NCI-H2107 (cell line): ENCODE results near the gene HLTF.
A peak's percentile ranks its signal among the peaks of the same experiment; 100 is the strongest.

Experiments used
- DNase-seq: peaks from one replicate; lab custom pipeline; 2025; lab: John Stamatoyannopoulos, UW

The HLTF gene

DNA sequence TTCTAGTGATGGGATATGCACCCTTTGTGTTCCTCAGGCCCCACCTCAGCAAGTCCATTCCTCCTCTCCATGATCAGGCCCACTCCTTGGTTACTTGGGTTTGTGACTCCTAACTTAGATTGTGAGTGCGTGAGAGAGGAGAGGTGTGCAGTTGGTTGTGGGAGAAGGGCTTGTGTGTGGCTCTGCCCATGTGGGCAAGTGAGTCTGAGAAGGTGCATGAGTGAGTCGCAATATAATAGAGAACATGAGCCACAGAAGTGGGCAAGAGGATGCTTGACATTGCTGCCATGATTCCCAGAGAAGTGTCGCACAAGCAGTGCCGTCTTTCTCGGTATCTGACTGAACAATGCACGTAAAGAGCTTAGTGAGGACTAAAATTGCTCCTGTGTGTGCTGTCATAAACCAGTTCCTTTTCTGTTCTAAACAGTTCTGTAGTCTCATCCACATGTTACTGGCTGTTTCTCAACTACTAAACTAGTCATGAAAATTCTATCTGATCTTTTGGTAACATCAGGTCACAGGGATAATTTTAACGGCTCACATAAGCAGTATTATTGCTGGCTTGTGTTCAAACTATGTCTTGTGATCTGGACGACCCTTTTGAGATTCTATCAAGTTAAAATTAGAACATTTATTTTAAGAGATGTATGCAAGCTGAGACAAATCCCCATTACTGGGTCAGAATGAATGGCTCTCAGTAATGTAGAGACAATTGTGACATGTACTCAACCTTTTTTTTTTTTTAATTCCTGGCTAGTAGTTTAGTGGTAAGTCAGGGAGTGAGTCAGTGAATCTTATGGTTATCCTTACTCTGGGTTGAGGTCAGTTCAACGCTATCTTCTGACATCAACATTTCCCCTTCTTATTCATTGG lies 69.4 kb downstream of the HLTF start:
- DNase-seq, result no peak

DNA sequence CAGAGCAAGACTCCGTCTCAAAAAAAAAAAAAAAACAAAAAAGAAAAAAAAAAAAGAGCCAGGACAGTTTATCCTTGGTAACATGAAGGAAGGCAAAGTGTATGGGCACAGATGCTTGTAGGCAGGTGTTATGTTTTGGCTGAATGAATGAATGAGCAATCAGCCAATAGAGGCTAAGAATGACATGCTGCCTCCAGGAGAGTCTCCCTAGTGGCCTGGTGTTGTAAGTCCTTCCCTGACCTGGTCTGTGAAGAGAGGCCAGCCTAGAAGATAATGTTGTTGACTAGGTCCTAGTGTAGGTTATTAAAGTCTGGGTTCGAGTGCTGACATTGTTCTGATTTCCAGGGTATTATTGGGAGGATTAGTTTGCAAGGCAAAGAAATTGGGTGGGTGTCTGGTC lies 70.1 kb downstream of the HLTF start:
- DNase-seq, result no peak

DNA sequence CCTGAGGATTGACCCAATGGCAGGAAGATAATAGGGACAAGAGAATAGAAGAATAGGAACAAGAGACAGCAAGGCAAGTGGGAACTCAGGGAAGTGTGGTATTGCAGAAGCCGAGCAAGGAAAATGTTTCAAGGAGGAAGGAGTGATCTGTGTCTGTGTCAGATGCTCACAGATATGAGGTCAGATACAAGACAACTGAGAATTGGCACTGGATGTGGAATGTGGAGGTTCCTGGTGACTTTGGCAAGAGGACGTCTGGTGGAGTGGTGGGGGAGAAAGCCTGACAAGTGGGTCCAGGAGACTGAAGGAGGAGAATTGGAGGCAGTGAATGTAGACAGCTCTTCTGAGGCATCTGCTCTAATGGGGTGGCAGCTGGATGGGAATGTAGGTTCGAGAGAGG lies 70.9 kb downstream of the HLTF start:
- no peak for DNase-seq

DNA sequence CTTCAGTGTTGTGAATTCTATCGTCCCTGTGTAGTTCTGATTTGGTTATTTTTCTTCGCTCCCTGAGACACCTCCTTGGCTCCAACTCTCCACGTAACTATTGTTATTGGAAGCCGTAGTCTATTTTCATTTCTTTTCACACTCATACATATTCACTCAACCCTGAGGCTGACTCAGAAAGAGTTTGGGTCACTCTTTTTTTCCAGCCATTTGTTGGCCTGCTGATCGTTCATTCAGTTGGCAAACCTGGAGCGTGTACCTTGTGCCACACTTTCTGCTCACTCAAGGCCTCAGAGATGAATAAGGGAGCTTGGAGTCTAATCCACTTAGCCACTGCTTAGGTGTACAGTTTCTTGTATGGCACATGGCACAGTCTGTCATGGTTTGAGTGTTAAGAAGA lies 72.6 kb downstream of the HLTF start:
- no peak for DNase-seq

DNA sequence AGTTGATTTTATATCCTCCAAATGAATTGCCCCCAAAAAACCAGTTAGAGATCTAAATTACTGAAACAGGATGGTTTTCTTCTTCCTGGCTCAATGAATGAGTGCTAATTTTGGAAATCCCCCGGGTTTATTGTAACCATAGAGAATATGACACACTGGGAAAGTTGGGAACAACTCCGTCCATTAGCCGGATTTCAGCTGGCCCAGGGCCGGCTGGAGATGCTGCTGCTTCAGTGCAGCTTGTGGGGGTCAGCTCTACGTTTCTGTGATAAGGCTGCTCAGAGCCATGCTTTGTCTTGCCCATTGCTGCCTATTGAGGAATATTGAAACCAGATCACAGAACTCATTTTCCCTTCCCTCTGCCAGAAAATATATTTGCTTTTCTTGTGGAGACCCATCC lies 74.7 kb downstream of the HLTF start:
- no peak for DNase-seq

DNA sequence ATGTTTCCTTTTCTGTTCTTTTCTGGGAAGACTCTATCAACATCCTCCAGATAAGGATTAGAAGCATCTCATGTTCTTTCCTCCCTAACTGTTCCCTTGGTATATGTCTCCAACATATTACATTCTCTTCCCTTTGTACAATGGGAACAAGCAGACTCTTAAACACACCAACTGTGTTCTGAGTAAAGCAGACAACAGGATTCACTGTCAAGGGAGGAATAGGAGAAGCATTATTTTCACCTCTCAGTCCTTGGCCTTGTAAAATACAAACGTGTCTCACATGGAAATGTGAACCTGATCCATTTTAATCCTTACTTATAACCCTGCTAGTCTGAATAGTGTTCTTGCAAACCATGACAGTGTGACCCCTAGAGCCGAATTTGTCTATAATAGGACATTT lies 75.4 kb downstream of the HLTF start:
- no peak for DNase-seq

DNA sequence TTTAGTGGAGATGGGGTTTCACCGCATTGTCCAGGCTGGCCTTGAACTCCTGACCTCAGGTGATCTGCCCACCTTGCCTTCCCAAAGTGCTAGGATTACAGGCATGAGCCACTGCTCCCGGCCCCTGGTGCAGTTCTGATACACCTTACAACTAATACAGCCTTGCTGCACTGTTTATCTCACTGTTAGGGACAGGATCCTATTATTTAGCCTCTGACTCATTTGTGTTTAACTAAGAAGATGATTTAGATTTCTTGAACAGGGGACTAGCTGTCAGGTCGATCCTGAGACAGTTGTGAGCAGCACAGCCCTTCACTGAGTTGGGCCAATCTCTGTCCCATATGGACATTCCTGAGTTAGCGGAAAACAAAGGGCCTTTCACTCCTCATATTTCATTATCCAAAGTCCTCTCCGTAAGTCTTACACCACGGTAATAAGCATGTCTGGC lies 75.8 kb downstream of the HLTF start:
- DNase-seq, result no peak

DNA sequence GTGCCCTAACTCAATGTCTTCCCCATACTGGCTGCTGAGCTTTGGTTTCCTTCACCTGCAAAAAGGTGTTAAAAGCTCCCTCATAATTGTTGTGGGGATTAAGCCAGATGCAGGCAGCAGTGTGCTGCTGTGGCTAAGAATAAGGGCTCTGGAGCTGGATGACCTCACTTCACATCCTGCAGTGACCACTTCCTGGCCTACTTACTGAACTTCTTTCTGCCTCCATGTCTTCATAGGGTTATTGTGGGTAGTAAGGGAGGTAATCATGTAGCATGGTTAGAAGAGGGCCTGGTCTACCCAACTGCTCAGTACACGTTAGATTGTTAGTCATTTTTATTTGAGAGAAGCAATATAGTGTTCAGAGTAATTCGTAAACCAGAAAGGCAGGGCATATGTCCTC lies 76.6 kb downstream of the HLTF start:
- DNase-seq, result no peak

DNA sequence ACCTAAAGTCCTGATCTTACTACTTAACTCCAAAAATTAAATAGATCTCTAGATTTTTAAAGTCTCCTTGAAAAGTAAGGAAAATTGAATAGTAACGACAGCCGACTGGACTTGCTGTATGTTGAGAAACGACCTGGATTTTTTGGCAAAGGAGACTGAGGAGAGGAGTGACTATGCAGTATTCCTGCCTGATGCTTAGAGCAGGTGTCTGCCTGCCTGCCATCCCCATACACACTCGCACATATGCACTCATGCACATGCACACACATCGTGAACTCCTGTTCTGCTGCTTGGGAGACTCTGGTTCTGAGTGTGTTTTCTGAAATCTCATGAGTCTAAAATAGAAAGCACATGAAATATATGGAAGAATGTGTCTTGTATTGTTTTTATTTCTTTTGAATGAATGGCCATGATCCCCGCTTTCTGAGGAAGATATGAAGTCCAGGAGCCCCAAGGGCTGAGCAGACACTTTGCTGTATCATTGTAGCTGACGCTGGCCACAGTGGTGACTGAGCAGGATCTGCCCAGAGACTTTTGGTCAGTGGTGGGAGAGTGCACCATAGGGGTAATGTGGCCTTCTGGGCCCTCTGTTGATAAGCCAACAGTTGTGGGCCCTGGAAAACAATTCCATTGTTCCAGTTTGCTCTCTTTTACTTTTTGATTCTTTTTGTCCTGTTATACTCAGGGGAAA lies 78.6 kb downstream of the HLTF start:
- DNase-seq, result no peak

DNA sequence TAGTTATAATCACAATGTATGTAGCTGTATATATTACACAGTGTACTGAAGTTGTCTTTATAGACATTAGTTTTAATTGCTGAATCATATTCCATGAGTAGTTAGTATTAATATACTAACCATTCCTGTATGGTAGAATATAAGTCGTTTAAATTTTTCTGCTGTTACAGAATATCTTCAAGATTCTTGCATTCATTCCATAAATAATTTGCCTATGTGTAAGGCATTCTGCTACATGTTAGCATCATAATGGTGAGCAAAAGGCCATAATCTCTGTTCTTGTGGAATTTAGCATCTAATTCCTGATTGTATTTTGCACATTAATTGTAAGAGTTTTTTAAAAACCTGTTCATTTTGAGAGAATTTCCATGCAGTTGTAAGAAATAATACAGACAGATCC lies 80.9 kb downstream of the HLTF start:
- DNase-seq, result no peak

DNA sequence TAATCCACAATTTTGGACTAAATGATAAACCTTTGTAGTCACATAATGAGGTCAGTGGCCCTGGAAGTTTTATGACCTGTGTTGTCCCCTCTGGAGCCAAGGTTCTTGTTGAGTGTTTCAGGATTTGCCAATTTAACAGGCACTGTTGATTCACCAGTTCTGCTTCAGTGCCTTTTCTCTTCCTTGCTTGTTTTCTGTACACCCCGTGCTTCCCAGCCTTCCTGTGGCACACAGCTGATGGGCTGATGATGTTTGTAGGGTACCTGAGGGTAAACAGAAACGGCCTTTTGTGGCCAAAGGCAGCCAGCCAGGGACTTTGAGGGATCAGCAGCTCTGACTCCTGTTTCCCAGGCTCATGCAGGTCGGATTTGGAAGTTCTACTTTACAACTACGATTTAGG lies 81.7 kb downstream of the HLTF start:
- DNase-seq, result peak; percentile 20

DNA sequence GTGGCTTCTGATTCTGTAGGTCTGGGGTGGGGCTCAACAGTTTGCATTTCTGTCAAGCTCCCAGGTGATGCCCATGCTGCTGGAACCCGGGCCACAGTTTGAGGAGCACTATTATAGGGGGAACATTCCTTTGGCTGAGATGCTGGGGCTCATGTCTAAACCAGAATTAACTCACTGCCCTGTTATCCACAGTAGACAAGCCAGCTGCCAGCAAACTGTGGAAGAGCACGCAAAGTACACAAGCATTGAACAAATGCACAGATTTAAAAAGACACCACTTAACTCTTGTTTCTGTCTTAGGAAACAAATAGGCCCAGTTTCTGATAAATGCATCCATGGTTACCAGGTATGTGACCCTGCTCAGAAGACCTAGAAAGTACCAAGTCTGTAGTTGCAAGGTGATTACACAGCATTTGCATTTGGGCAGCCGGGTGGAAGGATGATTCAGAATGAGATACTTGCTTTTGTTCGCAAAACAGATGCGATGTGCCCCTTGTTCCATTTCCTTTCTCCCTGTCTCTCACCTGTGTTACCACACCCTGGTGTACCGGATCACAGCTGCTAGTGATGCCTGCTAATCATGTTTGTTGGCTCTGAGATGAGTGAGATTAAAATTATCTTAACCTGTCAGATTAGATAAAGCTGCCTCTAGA lies 82.6 kb downstream of the HLTF start:
- DNase-seq, result no peak

DNA sequence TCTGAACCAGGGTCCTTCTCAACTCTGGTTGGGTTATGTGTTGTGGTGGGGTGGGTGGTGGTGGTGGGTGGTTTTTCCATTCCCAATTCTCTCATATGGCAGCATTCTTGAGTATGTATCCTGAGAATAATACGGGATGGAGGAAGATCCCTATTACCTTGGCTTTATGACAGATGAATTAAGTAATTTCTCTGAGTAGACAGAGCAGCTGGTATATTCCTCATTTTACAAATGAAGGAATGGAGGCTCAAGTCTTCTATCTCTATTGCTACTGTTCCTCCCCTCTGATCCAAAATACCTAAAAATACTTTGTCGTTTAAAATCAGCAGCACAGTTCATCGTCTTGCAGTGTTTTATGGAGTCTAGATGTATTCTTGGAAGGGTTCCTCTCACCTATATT lies 84.6 kb downstream of the HLTF start:
- no peak for DNase-seq

DNA sequence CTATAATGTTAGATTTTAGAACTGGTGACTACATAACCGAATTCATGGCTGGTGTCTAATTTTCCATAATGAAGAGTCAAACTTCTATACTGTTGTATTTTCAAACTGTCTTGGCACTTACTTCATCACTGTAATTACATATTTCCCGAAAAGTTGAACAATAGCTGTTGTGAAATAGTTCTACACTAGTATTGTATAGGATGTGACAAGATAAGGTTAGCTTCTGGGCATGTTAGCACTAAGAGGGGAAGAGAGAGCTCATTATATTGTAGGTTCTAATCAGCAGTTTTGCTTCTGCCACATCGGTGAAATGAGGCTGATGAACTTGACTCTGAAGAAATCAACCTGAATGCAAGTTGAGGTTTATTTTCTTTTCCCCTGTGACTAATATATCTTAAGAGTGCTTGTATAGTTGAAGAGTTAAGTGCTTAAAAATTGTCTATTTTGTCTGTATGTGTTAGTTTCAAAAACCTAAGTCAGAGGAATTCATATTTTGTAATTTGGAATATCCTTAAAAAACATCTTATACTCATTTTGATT lies 86.1 kb downstream of the HLTF start:
- no peak for DNase-seq

DNA sequence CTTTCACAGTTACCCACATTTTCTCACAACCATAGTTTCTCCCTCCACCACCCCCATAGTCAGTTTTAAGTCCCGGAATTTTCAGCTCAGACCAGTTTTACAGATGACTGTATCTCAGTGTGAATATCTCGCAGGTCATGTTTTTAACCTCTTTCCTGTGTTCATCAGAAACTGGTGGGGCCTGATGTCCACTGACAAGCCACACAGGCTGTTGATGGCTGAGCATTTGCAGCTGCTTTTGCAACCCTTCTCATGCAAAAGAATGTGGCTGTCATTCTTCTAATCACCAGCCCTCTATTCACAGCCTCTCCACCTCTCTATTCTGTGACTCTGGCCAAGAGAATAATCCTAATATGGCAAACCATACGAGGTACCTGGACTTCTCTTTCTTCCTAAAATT lies 86.5 kb downstream of the HLTF start:
- no peak for DNase-seq

DNA sequence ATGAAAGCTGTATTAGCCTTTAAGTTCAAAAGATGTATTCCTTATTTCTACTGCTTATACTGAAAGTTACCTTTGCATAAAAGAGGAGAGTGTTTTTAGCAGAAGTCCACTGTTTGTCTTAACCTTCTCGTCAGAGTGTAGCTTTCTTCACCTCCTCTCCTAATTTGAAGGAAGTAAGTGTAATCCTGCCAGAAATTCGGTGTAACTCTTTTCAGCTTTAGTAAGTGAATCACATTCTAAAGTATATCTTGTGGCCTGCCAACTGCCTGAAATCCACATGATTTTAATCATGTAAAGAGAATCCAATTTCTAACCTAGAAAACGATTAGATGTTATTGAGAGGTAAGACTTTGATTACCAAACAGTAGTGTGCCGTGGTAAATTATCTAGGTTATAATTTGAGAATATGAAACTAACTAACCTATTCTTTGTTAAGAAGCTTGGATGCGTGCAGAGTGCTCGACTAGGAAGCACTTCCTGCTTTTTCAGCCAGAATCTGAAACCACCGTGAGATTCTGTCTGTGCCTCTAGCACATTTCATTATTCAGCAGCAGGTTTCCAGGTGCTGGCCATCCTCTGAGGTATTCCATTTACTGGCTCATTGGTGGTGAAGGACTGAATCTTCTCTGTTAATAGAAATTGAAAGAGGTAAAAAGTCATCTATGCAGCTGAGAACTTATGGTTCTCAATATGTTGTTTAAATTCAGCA lies 87.5 kb downstream of the HLTF start:
- DNase-seq, result peak; percentile 39

DNA sequence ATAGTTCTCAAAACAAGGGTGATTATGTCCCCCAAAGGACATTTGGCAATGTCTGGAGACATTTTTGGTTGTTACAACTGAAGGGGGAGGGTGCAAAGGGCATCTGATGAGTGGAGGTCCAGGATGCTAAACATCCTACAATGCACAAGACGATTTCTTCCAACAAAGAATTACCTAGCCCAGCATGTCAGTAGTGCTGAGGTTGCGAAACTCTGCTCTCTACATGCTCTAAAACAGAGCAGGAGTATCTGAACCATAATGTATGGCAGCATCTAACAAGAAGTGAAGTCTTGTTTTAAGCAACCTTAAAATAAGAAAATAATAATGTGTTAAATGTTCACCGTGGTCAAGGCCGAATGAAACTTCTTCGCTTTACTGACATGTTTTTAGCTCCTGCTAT lies 88.0 kb downstream of the HLTF start:
- no peak for DNase-seq

DNA sequence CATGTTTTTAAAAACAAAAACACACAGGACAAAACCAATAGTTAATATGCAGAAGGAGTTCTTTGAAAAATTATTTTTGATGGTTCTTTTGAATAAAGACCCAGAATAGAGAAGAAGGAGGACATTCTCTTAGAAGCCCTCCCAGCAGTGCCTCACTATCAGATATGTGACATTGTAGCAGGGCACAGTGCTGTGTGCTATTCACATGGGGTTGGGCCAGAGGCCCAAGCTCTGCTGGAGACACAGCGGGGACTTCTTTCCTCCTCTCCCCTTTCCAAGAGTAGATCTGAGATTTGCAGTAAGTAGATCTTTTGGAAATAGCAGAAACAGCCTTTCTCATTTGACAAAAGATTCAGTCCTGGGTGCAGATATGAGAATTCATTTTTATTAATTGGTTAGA lies 88.7 kb downstream of the HLTF start:
- no peak for DNase-seq

DNA sequence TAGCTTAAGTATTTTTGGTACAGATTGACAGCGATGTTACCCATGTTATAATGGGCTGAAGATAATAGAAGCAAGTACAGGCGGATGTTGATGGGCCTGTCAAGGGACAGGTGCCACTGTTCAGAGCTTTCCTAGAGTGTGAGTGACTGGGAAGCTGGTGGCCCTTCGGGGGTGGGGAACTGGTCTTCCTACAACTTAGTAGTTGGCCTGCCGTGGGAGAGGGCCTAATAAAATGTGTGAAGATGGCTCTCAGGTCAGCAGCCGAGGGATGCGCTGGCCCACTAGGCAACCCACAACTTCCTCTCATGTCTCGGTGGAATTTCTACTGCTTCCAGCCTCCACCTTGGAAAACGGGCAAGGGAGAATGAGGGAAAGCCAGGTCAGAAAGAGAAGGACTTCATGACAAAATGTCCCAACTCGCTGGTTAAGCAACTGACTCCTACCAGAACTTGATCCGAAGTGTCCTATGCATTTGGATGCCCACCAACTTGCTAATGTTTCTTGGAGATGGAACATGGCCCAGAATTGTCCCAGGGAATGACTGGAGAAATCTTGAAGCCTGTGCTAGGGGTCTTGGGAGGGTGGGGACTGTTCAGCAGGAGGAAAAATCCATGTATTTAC lies 93.6 kb downstream of the HLTF start:
- no peak for DNase-seq

DNA sequence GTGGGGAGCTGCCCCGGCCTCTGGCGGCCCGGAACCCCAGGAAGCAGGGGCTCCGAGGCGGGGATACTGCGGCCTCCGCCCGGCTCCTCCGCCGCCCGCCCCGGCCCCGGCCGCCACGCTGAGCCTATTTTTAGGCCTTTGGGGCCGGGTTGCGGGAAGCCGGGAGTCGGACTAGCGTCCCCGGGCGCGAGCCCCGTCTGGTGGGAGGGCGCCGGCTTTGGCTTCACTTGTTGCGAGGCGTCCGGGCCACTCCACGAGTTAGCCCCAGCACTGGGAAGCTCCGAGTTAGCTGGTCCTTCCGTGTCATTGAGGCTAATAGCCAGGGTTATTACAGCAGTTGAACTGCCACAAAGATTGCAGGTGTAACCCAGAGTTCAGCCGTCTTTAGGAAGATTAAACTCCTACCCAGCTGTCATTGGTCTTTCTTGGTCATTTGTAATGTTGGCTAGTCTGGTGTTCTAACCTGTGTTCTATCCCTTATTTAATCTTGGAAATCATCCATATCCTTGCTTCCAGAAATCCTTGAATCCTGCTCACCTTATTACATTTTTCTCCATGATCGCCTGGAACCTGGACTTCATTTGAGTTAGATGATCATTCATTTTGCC lies 94.2 kb downstream of the HLTF start:
- peak; percentile 5 for DNase-seq
